GM12878 (cell line): ENCODE data around the gene SUPT7L. TPM values are rescaled to one million over a fixed set of nuclear protein-coding genes. Genes with fewer than 3 reads are reported as not detected.

Experiments
- ATAC-seq: fragments of 200-7000 bp; cut with Tn5 transposase; 3 replicates; pipeline ENCODE4 v1.9.1; 2020; ENCODE audit warnings: mild to moderate bottlenecking, moderate library complexity
- BruUV-seq: library from RNA; stranded (reverse); fragments of 400-500 nt; replicated peaks from 2 replicates; lab custom pipeline; 2021; lab: Mats Ljungman, UMichigan
- CTCF ChIA-PET: fragments of 300-600 bp; sonication (Branson Sonifier 250); formaldehyde crosslinking; extraction: SDS; loops from one replicate; lab custom pipeline; 2021; ENCODE audit warnings: inconsistent platforms; lab: Yijun Ruan, JAX
- POLR2A ChIA-PET: fragments of 350-600 bp; formaldehyde crosslinking; extraction: SDS; loops from one replicate; lab custom pipeline; 2021; ENCODE audit warnings: inconsistent platforms; lab: Charles Lee
- RAD21 ChIA-PET: fragments of 300-600 bp; sonication (Branson Sonifier 250); formaldehyde crosslinking; loops from one replicate; lab custom pipeline; 2023; ENCODE audit warnings: antibody characterized with exemption; ENCODE audit not compliant: unreplicated experiment; lab: Charles Lee
- SMC1A ChIA-PET: fragments of 300-600 bp; sonication (Branson Sonifier 250); formaldehyde crosslinking; loops from one replicate; lab custom pipeline; 2023; ENCODE audit not compliant: unreplicated experiment, uncharacterized antibody; lab: Charles Lee
- DNase-seq: peaks from one replicate; pipeline ENCODE4 v3.0.0-alpha.2; 2011; ENCODE audit warnings: low read depth, low spot score
- FAIRE-seq: peaks from 3 replicates; lab custom pipeline; 2011; peaks lifted over from hg19 to GRCh38; lab: Jason Lieb, UNC
- H2AFZ ChIP-seq: 2 replicates; pipeline ENCODE4 v1.6.0; 2011; ENCODE audit warnings: low read depth, low read length, control low read depth; ENCODE audit not compliant: control insufficient read depth
- H3K27ac ChIP-seq: 2 replicates; pipeline ENCODE4 v1.5.1; 2011; ENCODE audit warnings: control low read depth; ENCODE audit not compliant: control insufficient read depth, insufficient read depth
- H3K27me3 ChIP-seq, 2 experiments: replicated peaks in 1 of 2; 2 replicates each; pipeline versions ENCODE4 v1.6.0 to v1.6.1; 2011; ENCODE audit warnings: low read length in 1 of 2; ENCODE audit not compliant: control insufficient read depth in 2 of 2, insufficient read depth in 2 of 2
- H3K36me3 ChIP-seq, 2 experiments: 2 replicates each; pipeline ENCODE4 v1.5.1; 2011; ENCODE audit warnings: low read length in 1 of 2; ENCODE audit not compliant: control insufficient read depth in 2 of 2, insufficient read depth in 2 of 2
- H3K4me1 ChIP-seq: 2 replicates; pipeline ENCODE4 v1.6.1; 2011; ENCODE audit warnings: mild to moderate bottlenecking, low read length, moderate library complexity, mixed read lengths; ENCODE audit not compliant: control insufficient read depth, insufficient read depth
- H3K4me2 ChIP-seq: 2 replicates; pipeline ENCODE4 v1.6.0; 2011; ENCODE audit warnings: control low read depth; ENCODE audit not compliant: control insufficient read depth, insufficient read depth
- H3K4me3 ChIP-seq: fragments of 200-600 bp; sonication (generic); 2 replicates; pipeline ENCODE4 v1.5.1; 2016
- H3K79me2 ChIP-seq: 2 replicates; pipeline ENCODE4 v1.6.0; 2011; ENCODE audit warnings: low read length; ENCODE audit not compliant: control insufficient read depth, insufficient read depth
- H3K9ac ChIP-seq: 2 replicates; pipeline ENCODE4 v1.8.0; 2011; ENCODE audit warnings: low read length, control low read depth, mixed read lengths; ENCODE audit not compliant: control insufficient read depth, insufficient read depth
- H3K9me3 ChIP-seq: replicated peaks from 3 replicates; pipeline ENCODE4 v1.5.1; 2011; ENCODE audit warnings: mild to moderate bottlenecking, low read length; ENCODE audit not compliant: control insufficient read depth, insufficient read depth
- H4K20me1 ChIP-seq: 2 replicates; pipeline ENCODE4 v1.6.0; 2011; ENCODE audit not compliant: control insufficient read depth, insufficient read depth
- ATF7 ChIP-seq: fragments of 450-650 bp; IDR thresholded peaks from 2 replicates; pipeline ENCODE4 v1.6.1; 2016; ENCODE audit warnings: low read depth, mild to moderate bottlenecking
- HDAC2 ChIP-seq: fragments of 200-600 bp; sonication (generic); IDR thresholded peaks from 2 replicates; pipeline ENCODE4 v1.6.1; 2017
- PAX5 ChIP-seq: IDR thresholded peaks from 2 replicates; pipeline ENCODE4 v1.6.1; 2011; ENCODE audit warnings: low read depth, low read length, borderline replicate concordance
- SIN3A ChIP-seq: IDR thresholded peaks from 2 replicates; pipeline ENCODE4 v1.6.1; 2012; ENCODE audit warnings: low read depth, low read length, improper control_type of control experiment
- SREBF2 ChIP-seq: IDR thresholded peaks from 2 replicates; pipeline ENCODE4 v1.6.1; 2012; ENCODE audit warnings: mild to moderate bottlenecking, low read length
- TAF1 ChIP-seq: IDR thresholded peaks from 2 replicates; pipeline ENCODE4 v1.6.1; 2011; ENCODE audit warnings: mild to moderate bottlenecking, low read depth, low read length, borderline replicate concordance
- TCF7 ChIP-seq: IDR thresholded peaks from 2 replicates; pipeline ENCODE4 v1.6.1; 2014; ENCODE audit warnings: antibody characterized with exemption, borderline replicate concordance
- WGBS: methylation state at CpG from one replicate; pipeline ENCODE4 v1.1.6; 2016; ENCODE audit warnings: low lambda C conversion rate; ENCODE audit not compliant: insufficient replicate concordance, insufficient coverage; ENCODE audit errors: missing lambda C conversion rate; 5-methylcytosine and 5-hydroxymethylcytosine counted together
- in situ Hi-C: fragments of 300-500 bp; cut with MboI; formaldehyde crosslinking; loops from 9 replicates; pipeline ENCODE4 v1.14.3; 2018; ENCODE audit warnings: mixed read lengths
- intact Hi-C: fragments of 100-400 bp; cut with micrococcal nuclease; formaldehyde crosslinking; loops from one replicate; pipeline ENCODE4 v1.14.2; 2022; ENCODE audit not compliant: unreplicated experiment
- polyA plus RNA-seq, 11 experiments: library from polyadenylated mRNA; depleted of rRNA in 4 of 11; unstranded in 6 of 11; stranded (reverse) in 5 of 11; fragments of >200 nt; fragmentation: Nextera tagmentation in 4 of 11; fragmentation: Illumina TruSeq in 1 of 11; extraction: Ambion mirVana in 4 of 11; extraction: Trizol in 1 of 11; gene quantifications; 1 replicate in 1 of 11; 2 replicates in 10 of 11; pipeline versions ENCODE4 v1.2.1 to v1.2.3, GENCODE V29; 2011 to 2016; ENCODE audit warnings: inconsistent platforms in 2 of 11, missing spikeins in 2 of 11, low read depth in 1 of 11
- total RNA-seq, 4 experiments: library from RNA; depleted of rRNA in 3 of 4; stranded (reverse); fragments of >200 nt in 3 of 4; fragmentation: Illumina TruSeq in 1 of 4; extraction: Trizol in 1 of 4; gene quantifications; 2 replicates each; pipeline versions ENCODE4 v1.2.1 to v1.2.3, GENCODE V29; 2013 to 2021
- TF ChIP-seq, protein P1 (sequence below): fragments of 450-650 bp; IDR thresholded peaks from 2 replicates; pipeline ENCODE4 v1.6.1; 2017; ENCODE audit warnings: mild to moderate bottlenecking, low read depth, inconsistent platforms; ENCODE audit not compliant: poor library complexity, severe bottlenecking

Gene SUPT7L
- total and polyA plus RNA-seq, 10 of the 15 experiments (the other 5 are each of a cell fraction or from before 2014, with no cell fraction given): 10.2 to 43.7 (median 21.3) TPM

DNA sequence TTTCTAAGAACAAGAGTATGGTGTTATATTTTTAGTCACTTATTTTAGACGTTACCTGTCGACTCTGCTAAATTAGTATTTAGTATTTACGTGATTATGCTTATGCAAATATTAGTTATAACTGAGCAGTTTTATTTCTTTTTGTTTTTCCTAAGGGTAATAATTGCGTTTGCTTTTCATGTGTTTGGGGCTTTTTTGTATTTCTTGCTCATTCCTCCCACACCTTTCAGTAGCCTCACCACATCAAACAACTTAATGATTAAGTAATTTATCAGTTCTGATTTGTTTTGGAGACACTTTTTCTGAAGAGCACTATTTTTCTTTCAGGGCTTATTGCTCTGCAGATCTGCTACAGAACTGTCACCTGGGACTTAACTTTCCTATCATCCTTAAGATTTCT lies 7.8 kb upstream of the SUPT7L start (continued):
- TF ChIP-seq ATF7 (no peak), TCF7 (no peak)

DNA sequence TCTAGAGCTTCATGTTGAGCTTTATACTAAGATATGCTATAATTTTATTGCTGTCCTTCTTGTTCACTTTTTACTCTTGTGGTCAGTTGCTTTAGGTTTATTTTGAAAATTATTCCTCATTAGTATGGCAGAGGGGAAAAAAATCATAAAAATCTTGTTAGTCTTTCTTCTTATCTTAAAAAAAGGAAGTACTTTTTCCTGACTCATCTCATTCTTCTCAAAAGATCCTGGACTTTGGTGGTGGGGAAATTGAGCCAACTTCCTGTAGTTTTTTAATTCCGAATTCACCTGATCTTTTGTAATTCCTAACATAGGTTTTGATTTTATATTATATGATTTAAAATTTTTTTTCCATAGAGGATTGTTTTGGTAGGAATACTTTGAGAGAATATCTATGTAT lies 4.0 kb upstream of the SUPT7L start:
- TF ChIP-seq SIN3A (no peak), TAF1 (no peak), PAX5 (no peak), HDAC2 (no peak), SREBF2 (no peak)
- TF ChIP-seq, protein P1, sequence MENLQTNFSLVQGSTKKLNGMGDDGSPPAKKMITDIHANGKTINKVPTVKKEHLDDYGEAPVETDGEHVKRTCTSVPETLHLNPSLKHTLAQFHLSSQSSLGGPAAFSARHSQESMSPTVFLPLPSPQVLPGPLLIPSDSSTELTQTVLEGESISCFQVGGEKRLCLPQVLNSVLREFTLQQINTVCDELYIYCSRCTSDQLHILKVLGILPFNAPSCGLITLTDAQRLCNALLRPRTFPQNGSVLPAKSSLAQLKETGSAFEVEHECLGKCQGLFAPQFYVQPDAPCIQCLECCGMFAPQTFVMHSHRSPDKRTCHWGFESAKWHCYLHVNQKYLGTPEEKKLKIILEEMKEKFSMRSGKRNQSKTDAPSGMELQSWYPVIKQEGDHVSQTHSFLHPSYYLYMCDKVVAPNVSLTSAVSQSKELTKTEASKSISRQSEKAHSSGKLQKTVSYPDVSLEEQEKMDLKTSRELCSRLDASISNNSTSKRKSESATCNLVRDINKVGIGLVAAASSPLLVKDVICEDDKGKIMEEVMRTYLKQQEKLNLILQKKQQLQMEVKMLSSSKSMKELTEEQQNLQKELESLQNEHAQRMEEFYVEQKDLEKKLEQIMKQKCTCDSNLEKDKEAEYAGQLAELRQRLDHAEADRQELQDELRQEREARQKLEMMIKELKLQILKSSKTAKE: no peak
- Histone ChIP-seq H2AFZ (no peak overlapping the region), H3K4me1 (peaks cover 6% of the 10 kb centered on the region), H3K27ac (no peak overlapping the region), H3K4me2 (no peak overlapping the region), H4K20me1 (no peaks in the 10 kb centered on the region), H3K36me3 (peaks cover 2 to 12% of the 10 kb centered on the region in 2 experiments), H3K79me2 (peaks cover 26% of the 10 kb centered on the region), H3K9ac (no peak overlapping the region), H3K4me3 (no peak overlapping the region), H3K9me3 (no peaks in the 10 kb centered on the region), H3K27me3 (no peaks in the 10 kb centered on the region)
- ChIA-PET RAD21 (no interaction called here), SMC1A (no interaction called here), CTCF (interaction anchor here (0.8 to 7.1 kb wide), 2 partner anchors 15 to 257 kb away, joined by 4 to 79 read pairs; no protein-coding TSS in a partner anchor), POLR2A (no interaction called here)
- BruUV-seq: no TSS peak
- intact Hi-C loops (loop anchor here (10.0 kb wide), 1 partner anchor 183 kb away; the partner anchor contains the start of gene IFT172), in situ Hi-C loops (no loop called here)
- DNase-seq (no peak), FAIRE-seq (no peak), ATAC-seq (no peak)
- 0% methylated on average over 1 of the region's 1 CpG for WGBS
